Measurements from ENCODE around the gene ANKRD33B.
A peak's percentile ranks its signal among the peaks of the same experiment; 100 is the strongest.
"Not testable (repeated sequence)": the region's sequence is repeated elsewhere in the genome, so short reads cannot be mapped to it uniquely, and the experiment has no call there.

The ANKRD33B gene

GRCh38 chr5:10636363-10637142, 72.7 kb downstream of the ANKRD33B start:
- peaks cover 7% of the 10 kb centered on the region for H3K9me3 Mint-ChIP-seq
- H3K4me3 Mint-ChIP-seq, result no peak overlapping the region
- ATAC-seq (ENCODE audit: low read depth) (no peak), DNase-seq (ENCODE audit: low spot score in 2 of 2) (no peak)
- H3K36me3 Mint-ChIP-seq, result peaks cover 23% of the 10 kb centered on the region
- peak overlapping the region; percentile 99 for H3K27ac Mint-ChIP-seq
- peaks cover 40% of the 10 kb centered on the region for H3K4me1 Mint-ChIP-seq
- no peaks in the 10 kb centered on the region for H3K27me3 Mint-ChIP-seq

GRCh38 chr5:10637944-10638343, 74.1 kb downstream of the ANKRD33B start:
- H3K4me1 Mint-ChIP-seq, result peaks cover 39% of the 10 kb centered on the region
- no peaks in the 10 kb centered on the region for H3K27me3 Mint-ChIP-seq
- peak overlapping the region; percentile 2 for H3K27ac Mint-ChIP-seq

GRCh38 chr5:10638723-10639122, 74.9 kb downstream of the ANKRD33B start:
- H3K36me3 Mint-ChIP-seq, result peaks cover 25% of the 10 kb centered on the region
- not testable (repeated sequence) for ATAC-seq (ENCODE audit: low read depth); H3K27me3 Mint-ChIP-seq; H3K4me3 Mint-ChIP-seq; H3K9me3 Mint-ChIP-seq; DNase-seq (ENCODE audit: low spot score in 2 of 2)
- peak overlapping the region; percentile 2 for H3K27ac Mint-ChIP-seq
- peaks cover 36% of the 10 kb centered on the region for H3K4me1 Mint-ChIP-seq

More at GRCh38 chr5:10637944-10638343, 74.1 kb downstream of the ANKRD33B start:
- ATAC-seq (ENCODE audit: low read depth), result no peak
- DNase-seq (ENCODE audit: low spot score in 2 of 2), result no peak
- Mint-ChIP-seq H3K4me3 (no peak overlapping the region), H3K9me3 (peaks cover 7% of the 10 kb centered on the region), H3K36me3 (peaks cover 25% of the 10 kb centered on the region)

- Mint-ChIP-seq H3K4me3 (no peak overlapping the region), H3K4me1 (peaks cover 33% of the 10 kb centered on the region), H3K9me3 (peaks cover 7% of the 10 kb centered on the region), H3K36me3 (peaks cover 27% of the 10 kb centered on the region), H3K27me3 (no peaks in the 10 kb centered on the region), H3K27ac (peak overlapping the region; percentile 38)
- ATAC-seq (ENCODE audit: low read depth) (no peak), DNase-seq (ENCODE audit: low spot score in 2 of 2) (no peak)
These were observed 76.0 kb downstream of the ANKRD33B start for GRCh38 chr5:10639846-10640368.

GRCh38 chr5:10642367-10642766, 78.5 kb downstream of the ANKRD33B start:
- H3K36me3 Mint-ChIP-seq, result peaks cover 27% of the 10 kb centered on the region
- H3K27ac Mint-ChIP-seq, result peak overlapping the region; percentile 54
- no peak overlapping the region for H3K4me3 Mint-ChIP-seq
- DNase-seq (ENCODE audit: low spot score in 2 of 2) (no peak), ATAC-seq (ENCODE audit: low read depth) (no peak)
- H3K27me3 Mint-ChIP-seq, result no peaks in the 10 kb centered on the region
- H3K4me1 Mint-ChIP-seq, result peaks cover 29% of the 10 kb centered on the region
- peaks cover 7% of the 10 kb centered on the region for H3K9me3 Mint-ChIP-seq

- peak overlapping the region; percentile 71 for H3K27ac Mint-ChIP-seq
- ATAC-seq (ENCODE audit: low read depth), result no peak
- H3K27me3 Mint-ChIP-seq, result no peaks in the 10 kb centered on the region
- peaks cover 1% of the 10 kb centered on the region for H3K9me3 Mint-ChIP-seq
- H3K4me1 Mint-ChIP-seq, result peaks cover 27% of the 10 kb centered on the region
- peaks cover 18% of the 10 kb centered on the region for H3K36me3 Mint-ChIP-seq
- no peak overlapping the region for H3K4me3 Mint-ChIP-seq
- no peak for DNase-seq (ENCODE audit: low spot score in 2 of 2)
These were observed 80.3 kb downstream of the ANKRD33B start for GRCh38 chr5:10644192-10644591.

- H3K9me3 Mint-ChIP-seq, result no peaks in the 10 kb centered on the region
- no peak for ATAC-seq (ENCODE audit: low read depth)
These were observed 81.3 kb downstream of the ANKRD33B start for GRCh38 chr5:10645146-10645545.

GRCh38 chr5:10645671-10646070, 81.8 kb downstream of the ANKRD33B start:
- Mint-ChIP-seq H3K27me3 (no peaks in the 10 kb centered on the region), H3K27ac (peak overlapping the region; percentile 59), H3K36me3 (peaks cover 15% of the 10 kb centered on the region), H3K4me3 (no peak overlapping the region), H3K9me3 (no peaks in the 10 kb centered on the region), H3K4me1 (peaks cover 25% of the 10 kb centered on the region)
- DNase-seq (ENCODE audit: low spot score in 2 of 2) (no peak), ATAC-seq (ENCODE audit: low read depth) (no peak)

More at GRCh38 chr5:10645146-10645545, 81.3 kb downstream of the ANKRD33B start:
- Mint-ChIP-seq H3K27me3 (no peaks in the 10 kb centered on the region), H3K36me3 (peaks cover 17% of the 10 kb centered on the region), H3K4me3 (no peak overlapping the region), H3K27ac (peak overlapping the region; percentile 59), H3K4me1 (peaks cover 25% of the 10 kb centered on the region)
- DNase-seq (ENCODE audit: low spot score in 2 of 2), result no peak

GRCh38 chr5:10647640-10648039, 83.8 kb downstream of the ANKRD33B start:
- Mint-ChIP-seq H3K4me3 (no peak overlapping the region), H3K36me3 (peaks cover 14% of the 10 kb centered on the region), H3K9me3 (no peaks in the 10 kb centered on the region), H3K27ac (peak overlapping the region; percentile 36), H3K4me1 (peaks cover 19% of the 10 kb centered on the region), H3K27me3 (no peaks in the 10 kb centered on the region)
- ATAC-seq (ENCODE audit: low read depth) (no peak), DNase-seq (ENCODE audit: low spot score in 2 of 2) (no peak)

- Mint-ChIP-seq H3K27ac (no peak overlapping the region), H3K9me3 (no peaks in the 10 kb centered on the region), H3K36me3 (peaks cover 17% of the 10 kb centered on the region), H3K27me3 (no peaks in the 10 kb centered on the region), H3K4me1 (peaks cover 14% of the 10 kb centered on the region), H3K4me3 (no peak overlapping the region)
- DNase-seq (ENCODE audit: low spot score in 2 of 2) (no peak), ATAC-seq (ENCODE audit: low read depth) (no peak)
These were observed 85.2 kb downstream of the ANKRD33B start for GRCh38 chr5:10648806-10649665.

GRCh38 chr5:10649666-10650380, 86.0 kb downstream of the ANKRD33B start:
- ATAC-seq (ENCODE audit: low read depth) (no peak), DNase-seq (ENCODE audit: low spot score in 2 of 2) (no peak)
- Mint-ChIP-seq H3K4me1 (peaks cover 10% of the 10 kb centered on the region), H3K27me3 (no peaks in the 10 kb centered on the region), H3K4me3 (no peak overlapping the region), H3K9me3 (no peaks in the 10 kb centered on the region), H3K27ac (no peak overlapping the region), H3K36me3 (peaks cover 15% of the 10 kb centered on the region)

- DNase-seq (ENCODE audit: low spot score in 2 of 2), result no peak
- no peak overlapping the region for H3K27ac Mint-ChIP-seq
- ATAC-seq (ENCODE audit: low read depth), result no peak
- no peak overlapping the region for H3K4me3 Mint-ChIP-seq
- no peaks in the 10 kb centered on the region for H3K27me3 Mint-ChIP-seq
- H3K4me1 Mint-ChIP-seq, result peaks cover 5% of the 10 kb centered on the region
- peaks cover 15% of the 10 kb centered on the region for H3K36me3 Mint-ChIP-seq
- H3K9me3 Mint-ChIP-seq, result no peaks in the 10 kb centered on the region
These were observed 88.3 kb downstream of the ANKRD33B start for GRCh38 chr5:10652151-10652550.

- no peak for ATAC-seq (ENCODE audit: low read depth)
- no peak overlapping the region for H3K27ac Mint-ChIP-seq
- H3K9me3 Mint-ChIP-seq, result no peaks in the 10 kb centered on the region
- H3K4me3 Mint-ChIP-seq, result no peak overlapping the region
- peaks cover 5% of the 10 kb centered on the region for H3K4me1 Mint-ChIP-seq
- H3K27me3 Mint-ChIP-seq, result no peaks in the 10 kb centered on the region
- no peak for DNase-seq (ENCODE audit: low spot score in 2 of 2)
- peaks cover 13% of the 10 kb centered on the region for H3K36me3 Mint-ChIP-seq
These were observed 88.7 kb downstream of the ANKRD33B start for GRCh38 chr5:10652606-10653005.

Data from memory B cell (primary cell).